WTC11 (cell line): ENCODE data around the gene LARP4B.

Source experiments
- ATF1 ChIP-seq: sonication (generic); formaldehyde crosslinking; IDR thresholded peaks from 2 replicates; pipeline ENCODE4 v1.8.1; 2023; ENCODE audit warnings: mild to moderate bottlenecking, moderate library complexity, missing genetic modification reagents
- CTCF ChIP-seq: fragments of 200-600 bp; IDR thresholded peaks from 2 replicates; pipeline ENCODE4 v1.8.0; 2022; ENCODE audit warnings: antibody characterized with exemption
- ESRRA ChIP-seq: sonication (generic); formaldehyde crosslinking; IDR thresholded peaks from 2 replicates; pipeline ENCODE4 v1.8.1; 2022; ENCODE audit warnings: mild to moderate bottlenecking, missing genetic modification reagents, borderline replicate concordance
- FOXJ3 ChIP-seq: sonication (generic); formaldehyde crosslinking; IDR thresholded peaks from 2 replicates; pipeline ENCODE4 v1.9.0; 2021; ENCODE audit warnings: missing genetic modification reagents, mild to moderate bottlenecking, borderline replicate concordance
- FOXP4 ChIP-seq: sonication (generic); formaldehyde crosslinking; IDR thresholded peaks from 2 replicates; pipeline ENCODE4 v1.8.0; 2022; ENCODE audit warnings: mild to moderate bottlenecking, missing genetic modification reagents
- HMGA2 ChIP-seq: fragments of 250-450 bp; sonication (Bioruptor Pico); IDR thresholded peaks from 2 replicates; pipeline ENCODE4 v1.4.0; 2021; ENCODE audit warnings: mild to moderate bottlenecking, moderate library complexity
- SP1 ChIP-seq: sonication (generic); formaldehyde crosslinking; conservative IDR thresholded peaks from 2 replicates; pipeline ENCODE4 v1.8.1; 2022; ENCODE audit warnings: missing genetic modification reagents
- TEAD1 ChIP-seq: sonication (generic); formaldehyde crosslinking; IDR thresholded peaks from 2 replicates; pipeline ENCODE4 v1.8.0; 2022; ENCODE audit warnings: mild to moderate bottlenecking, missing genetic modification reagents
- ZNF512 ChIP-seq: sonication (generic); formaldehyde crosslinking; IDR thresholded peaks from 2 replicates; pipeline ENCODE4 v1.8.1; 2022; ENCODE audit warnings: missing genetic modification reagents, borderline replicate concordance
- ZNF671 ChIP-seq: fragments of 250-450 bp; sonication (Bioruptor Pico); IDR thresholded peaks from 2 replicates; pipeline ENCODE4 v1.8.0; 2021; ENCODE audit warnings: mild to moderate bottlenecking
- TF ChIP-seq, protein P1 (sequence below): sonication (generic); formaldehyde crosslinking; IDR thresholded peaks from 2 replicates; pipeline ENCODE4 v1.8.0; 2023; ENCODE audit warnings: mild to moderate bottlenecking, missing genetic modification reagents
- TF ChIP-seq, protein P2 (sequence below): sonication (generic); formaldehyde crosslinking; conservative IDR thresholded peaks from 2 replicates; pipeline ENCODE4 v1.8.1; 2022; ENCODE audit warnings: mild to moderate bottlenecking, missing genetic modification reagents

DNA sequence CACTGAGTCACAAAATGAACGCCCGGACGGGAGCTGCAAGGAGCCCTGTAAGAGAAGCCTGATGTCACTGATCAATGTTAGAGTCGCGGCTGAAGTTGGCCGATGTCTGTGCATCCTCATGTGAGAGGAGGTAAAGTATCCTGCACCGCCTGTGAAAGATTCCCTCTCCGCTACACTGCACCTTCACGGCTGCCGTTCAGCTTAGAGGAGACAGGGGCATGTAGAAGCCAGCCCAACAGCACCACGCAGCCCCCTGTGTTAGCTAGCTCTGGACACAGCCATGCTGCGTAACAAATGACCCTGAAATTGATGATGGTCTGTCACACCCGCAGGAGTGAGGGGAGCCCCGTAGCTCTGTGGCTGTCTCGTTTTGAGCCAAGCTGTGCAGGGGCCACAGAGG, 160.5 kb downstream of the LARP4B start:
- no peak for TF ChIP-seq CTCF
- TF ChIP-seq FOXJ3: no peak
- no peak for TF ChIP-seq TEAD1
- TF ChIP-seq FOXP4 (CRISPR knock-in tag): no peak
- TF ChIP-seq, protein P1, sequence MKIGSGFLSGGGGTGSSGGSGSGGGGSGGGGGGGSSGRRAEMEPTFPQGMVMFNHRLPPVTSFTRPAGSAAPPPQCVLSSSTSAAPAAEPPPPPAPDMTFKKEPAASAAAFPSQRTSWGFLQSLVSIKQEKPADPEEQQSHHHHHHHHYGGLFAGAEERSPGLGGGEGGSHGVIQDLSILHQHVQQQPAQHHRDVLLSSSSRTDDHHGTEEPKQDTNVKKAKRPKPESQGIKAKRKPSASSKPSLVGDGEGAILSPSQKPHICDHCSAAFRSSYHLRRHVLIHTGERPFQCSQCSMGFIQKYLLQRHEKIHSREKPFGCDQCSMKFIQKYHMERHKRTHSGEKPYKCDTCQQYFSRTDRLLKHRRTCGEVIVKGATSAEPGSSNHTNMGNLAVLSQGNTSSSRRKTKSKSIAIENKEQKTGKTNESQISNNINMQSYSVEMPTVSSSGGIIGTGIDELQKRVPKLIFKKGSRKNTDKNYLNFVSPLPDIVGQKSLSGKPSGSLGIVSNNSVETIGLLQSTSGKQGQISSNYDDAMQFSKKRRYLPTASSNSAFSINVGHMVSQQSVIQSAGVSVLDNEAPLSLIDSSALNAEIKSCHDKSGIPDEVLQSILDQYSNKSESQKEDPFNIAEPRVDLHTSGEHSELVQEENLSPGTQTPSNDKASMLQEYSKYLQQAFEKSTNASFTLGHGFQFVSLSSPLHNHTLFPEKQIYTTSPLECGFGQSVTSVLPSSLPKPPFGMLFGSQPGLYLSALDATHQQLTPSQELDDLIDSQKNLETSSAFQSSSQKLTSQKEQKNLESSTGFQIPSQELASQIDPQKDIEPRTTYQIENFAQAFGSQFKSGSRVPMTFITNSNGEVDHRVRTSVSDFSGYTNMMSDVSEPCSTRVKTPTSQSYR: no peak
- no peak for TF ChIP-seq ZNF671 (CRISPR knock-in tag)
- TF ChIP-seq ESRRA (CRISPR knock-in tag): no peak
- TF ChIP-seq ZNF512: no peak
- TF ChIP-seq HMGA2 (CRISPR knock-in tag): no peak
- TF ChIP-seq ATF1 (CRISPR knock-in tag): no peak
- TF ChIP-seq SP1 (CRISPR knock-in tag): no peak
- TF ChIP-seq, protein P2, sequence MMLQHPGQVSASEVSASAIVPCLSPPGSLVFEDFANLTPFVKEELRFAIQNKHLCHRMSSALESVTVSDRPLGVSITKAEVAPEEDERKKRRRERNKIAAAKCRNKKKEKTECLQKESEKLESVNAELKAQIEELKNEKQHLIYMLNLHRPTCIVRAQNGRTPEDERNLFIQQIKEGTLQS (CRISPR knock-in tag): no peak
